IMR-90 (cell line): Measurements from ENCODE around the gene ADAMTS9. TPM values are rescaled to one million over a fixed set of nuclear protein-coding genes. Genes with fewer than 3 reads are reported as not detected.
A peak's percentile ranks its signal among the peaks of the same experiment; 100 is the strongest.

Source experiments
- ATAC-seq: fragments of 200-7000 bp; cut with Tn5 transposase; 2 replicates; pipeline ENCODE4 v1.9.1; 2020; ENCODE audit warnings: low read depth, mild to moderate bottlenecking, moderate library complexity
- BruUV-seq: library from RNA; stranded (reverse); fragments of 400-500 nt; replicated peaks from 2 replicates; lab custom pipeline; 2021; lab: Mats Ljungman, UMichigan
- CTCF ChIA-PET: fragments of 300-600 bp; formaldehyde crosslinking; extraction: SDS; loops from one replicate; lab custom pipeline; 2021; ENCODE audit warnings: antibody characterized with exemption; lab: Yijun Ruan, JAX
- POLR2A ChIA-PET: fragments of 300-600 bp; sonication (Branson Sonifier 250); formaldehyde crosslinking; loops from one replicate; lab custom pipeline; 2022; ENCODE audit warnings: antibody characterized with exemption; ENCODE audit not compliant: unreplicated experiment; lab: Charles Lee
- DNase-seq: peaks from one replicate; pipeline ENCODE4 v3.0.0; 2013
- H2AFZ ChIP-seq: replicated peaks from 2 replicates; pipeline ENCODE3; 2013; ENCODE audit warnings: low read length, mild to moderate bottlenecking; ENCODE audit not compliant: poor library complexity
- H2AK5ac ChIP-seq: 2 replicates; pipeline ENCODE4 v1.6.1; 2013; ENCODE audit warnings: low read depth, low read length, inconsistent platforms
- H2AK9ac ChIP-seq: replicated peaks from 2 replicates; pipeline ENCODE3; 2013; ENCODE audit warnings: mild to moderate bottlenecking, low read depth, low read length, moderate library complexity; ENCODE audit not compliant: poor library complexity
- H2BK120ac ChIP-seq: 2 replicates; pipeline ENCODE4 v1.6.1; 2013; ENCODE audit warnings: low read depth, low read length, inconsistent platforms
- H2BK15ac ChIP-seq: 3 replicates; pipeline ENCODE4 v1.6.1; 2013; ENCODE audit warnings: low read depth, low read length, inconsistent platforms
- H2BK20ac ChIP-seq: 2 replicates; pipeline ENCODE4 v1.6.1; 2013; ENCODE audit warnings: low read depth, mild to moderate bottlenecking, inconsistent platforms, low read length, moderate library complexity
- H2BK5ac ChIP-seq: 2 replicates; pipeline ENCODE4 v1.6.1; 2013; ENCODE audit warnings: mild to moderate bottlenecking, low read depth, low read length, inconsistent platforms; ENCODE audit not compliant: poor library complexity, severe bottlenecking
- H3K14ac ChIP-seq: replicated peaks from 2 replicates; pipeline ENCODE4 v1.6.1; 2013; ENCODE audit warnings: low read depth, low read length, inconsistent platforms
- H3K18ac ChIP-seq: 2 replicates; pipeline ENCODE4 v1.6.1; 2013; ENCODE audit warnings: low read depth, low read length, control low read depth
- H3K23ac ChIP-seq: 2 replicates; pipeline ENCODE4 v1.6.1; 2013; ENCODE audit warnings: low read depth, low read length, inconsistent platforms
- H3K27ac ChIP-seq: 2 replicates; pipeline ENCODE4 v1.5.1; 2013; ENCODE audit warnings: mild to moderate bottlenecking, control low read depth, low read length; ENCODE audit not compliant: insufficient read depth
- H3K27me3 ChIP-seq: 2 replicates; pipeline ENCODE4 v1.6.1; 2013; ENCODE audit warnings: low read length; ENCODE audit not compliant: control insufficient read depth, insufficient read depth
- H3K36me3 ChIP-seq: 2 replicates; pipeline ENCODE4 v1.6.1; 2013; ENCODE audit warnings: low read length, mixed read lengths; ENCODE audit not compliant: control insufficient read depth, insufficient read depth
- H3K4ac ChIP-seq: 2 replicates; pipeline ENCODE4 v1.6.1; 2013; ENCODE audit warnings: low read depth, low read length, inconsistent platforms
- H3K4me1 ChIP-seq: 2 replicates; pipeline ENCODE4 v1.6.1; 2013; ENCODE audit warnings: low read length, mixed read lengths; ENCODE audit not compliant: control insufficient read depth, insufficient read depth
- H3K4me2 ChIP-seq: 2 replicates; pipeline ENCODE4 v1.6.1; 2013; ENCODE audit warnings: low read depth, mild to moderate bottlenecking, control low read depth, low read length, moderate library complexity
- H3K4me3 ChIP-seq: 2 replicates; pipeline ENCODE4 v1.5.1; 2013; ENCODE audit warnings: low read depth, mild to moderate bottlenecking, control low read depth, low read length, moderate library complexity; ENCODE audit not compliant: insufficient read depth
- H3K56ac ChIP-seq: 2 replicates; pipeline ENCODE4 v1.6.1; 2013; ENCODE audit warnings: low read length, inconsistent platforms; ENCODE audit not compliant: insufficient read depth; ENCODE audit errors: extremely low read depth
- H3K79me1 ChIP-seq, 2 experiments: 2 replicates each; pipeline ENCODE4 v1.6.1; 2013; ENCODE audit warnings: low read length in 2 of 2, inconsistent platforms in 1 of 2, low read depth in 1 of 2
- H3K9ac ChIP-seq: 2 replicates; pipeline ENCODE4 v1.6.1; 2013; ENCODE audit warnings: low read depth, low read length, control low read depth
- H3K9me1 ChIP-seq: 2 replicates; pipeline ENCODE4 v1.6.1; 2013; ENCODE audit warnings: low read length, inconsistent platforms; ENCODE audit not compliant: insufficient read depth
- H3K9me3 ChIP-seq: 2 replicates; pipeline ENCODE4 v1.6.1; 2013; ENCODE audit warnings: low read length; ENCODE audit not compliant: control insufficient read depth, insufficient read depth
- H4K20me1 ChIP-seq: 2 replicates; pipeline ENCODE4 v1.6.1; 2013; ENCODE audit warnings: low read length, inconsistent platforms; ENCODE audit not compliant: insufficient read depth
- H4K5ac ChIP-seq: 2 replicates; pipeline ENCODE4 v1.6.1; 2013; ENCODE audit warnings: mild to moderate bottlenecking, low read depth, low read length, control low read depth
- H4K8ac ChIP-seq, 2 experiments: 2 replicates each; pipeline ENCODE4 v1.6.1; 2013; ENCODE audit warnings: low read depth in 2 of 2, low read length in 2 of 2, control low read depth in 1 of 2, inconsistent platforms in 1 of 2
- H4K91ac ChIP-seq: 2 replicates; pipeline ENCODE4 v1.6.1; 2013; ENCODE audit warnings: low read depth, low read length, inconsistent platforms; ENCODE audit not compliant: insufficient read depth
- CHD1 ChIP-seq: IDR thresholded peaks from 2 replicates; pipeline ENCODE4 v1.6.1; 2012; ENCODE audit warnings: low read depth, low read length, improper control_type of control experiment
- POLR2A ChIP-seq: IDR thresholded peaks from 2 replicates; pipeline ENCODE4 v1.6.1; 2012; ENCODE audit warnings: mild to moderate bottlenecking, low read depth, low read length
- SMC3 ChIP-seq: fragments of 150-350 bp; IDR thresholded peaks from 2 replicates; pipeline ENCODE4 v1.6.1; 2016; ENCODE audit warnings: low read depth, mild to moderate bottlenecking, antibody characterized with exemption, low read length, moderate library complexity
- WGBS, 2 experiments: methylation state at CpG; one replicate each; pipeline versions ENCODE4 v1.1.5 to v1.1.7; 2013; ENCODE audit warnings: missing lambda C conversion rate in 2 of 2; ENCODE audit not compliant: insufficient read length in 1 of 2; ENCODE audit errors: extremely low coverage in 2 of 2; 5-methylcytosine and 5-hydroxymethylcytosine counted together
- dilution Hi-C: fragments of 300-500 bp; cut with HindIII; formaldehyde crosslinking; loops from one replicate; pipeline ENCODE4 v1.14.3; 2018; ENCODE audit warnings: low sequenced_read_pairs; ENCODE audit not compliant: unreplicated experiment
- in situ Hi-C: fragments of 300-500 bp; cut with MboI; formaldehyde crosslinking; loops from 3 replicates; pipeline ENCODE4 v1.14.3; 2019; ENCODE audit warnings: low sequenced_read_pairs, inconsistent platforms, mixed read lengths
- intact Hi-C: fragments of 100-400 bp; cut with micrococcal nuclease; formaldehyde crosslinking; loops from 2 replicates; pipeline ENCODE4 v1.10.0; 2022
- polyA plus RNA-seq, 3 experiments: library from polyadenylated mRNA; depleted of rRNA; stranded (reverse); fragments of >200 nt; gene quantifications; 2 replicates each; pipeline ENCODE4 v1.2.3, GENCODE V29; 2012; ENCODE audit warnings: low replicate concordance in 1 of 3
- total RNA-seq: library from RNA; depleted of rRNA; stranded (reverse); fragments of >200 nt; gene quantifications from 2 replicates; pipeline ENCODE4 v1.2.3, GENCODE V29; 2012

ADAMTS9 gene
- total and polyA plus RNA-seq, 2 of the 4 experiments (the other 2 are of a cell fraction): 0.55 to 1.1 TPM

DNA sequence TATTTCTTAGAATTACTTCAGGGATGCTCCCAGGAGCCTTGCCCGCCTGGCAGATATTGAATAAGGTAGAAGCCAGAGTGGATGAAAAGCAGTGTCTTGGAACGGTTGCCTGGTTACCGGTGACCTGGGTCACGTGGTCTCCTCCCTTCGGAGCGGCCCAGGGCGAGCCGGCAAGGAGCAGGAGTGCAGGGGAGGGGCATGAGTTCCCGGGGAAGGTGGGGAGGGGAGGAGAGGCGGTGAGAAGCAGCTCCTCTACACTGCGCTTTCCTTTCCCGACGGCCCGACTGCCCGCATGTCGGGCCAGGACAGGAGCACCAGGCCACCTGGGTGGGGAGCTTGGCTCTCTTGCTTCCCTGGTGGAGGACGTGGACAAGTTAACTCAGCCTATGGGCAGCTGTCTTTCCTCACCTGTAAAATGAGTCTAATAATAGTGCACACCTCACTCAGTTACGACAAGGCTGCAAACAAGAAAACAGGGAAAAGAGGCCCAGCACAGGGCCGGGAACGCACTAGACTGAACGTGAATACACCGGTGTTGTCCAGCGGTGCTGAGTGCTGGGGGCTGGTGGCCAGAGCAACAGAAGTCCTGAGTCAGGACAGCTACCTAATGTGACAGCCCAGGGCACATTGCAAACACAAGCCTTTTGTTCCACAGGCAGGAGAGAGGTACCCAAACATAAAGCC lies 198.3 kb downstream of the ADAMTS9 start (continued):
- no peak for TF ChIP-seq SMC3

GRCh38 chr3:64488939-64489338 lies 198.9 kb downstream of the ADAMTS9 start:
- in situ Hi-C loops: loop anchor here (10.0 kb wide), 1 partner anchor 224 kb away; no protein-coding TSS in a partner anchor
- dilution Hi-C loops: no loop called here
- H4K5ac ChIP-seq: peak overlapping the region; percentile 30; the same call in 1 of the 2 replicates
- H2BK20ac ChIP-seq: no peak overlapping the region
- H3K23ac ChIP-seq: no peak overlapping the region
- H4K91ac ChIP-seq: peak overlapping the region; percentile 35; the same call in 1 of the 2 replicates
- no CpG with 5 or more reads among the region's 5 CpGs for WGBS, 2 experiments
- no peak overlapping the region for H3K27ac ChIP-seq
- H2AK9ac ChIP-seq: no peak overlapping the region
- no peak overlapping the region for H2BK5ac ChIP-seq
- no peak overlapping the region for H3K4me2 ChIP-seq
- H3K79me1 ChIP-seq: no peaks in the 10 kb centered on the region
- H3K14ac ChIP-seq: 0 out of 2 replicates have a peak overlapping the region, but pooled peaks have one; percentile 13
- H2AFZ ChIP-seq: peak overlapping the region; percentile 26
- DNase-seq (no peak), ATAC-seq (no peak)
- H2AK5ac ChIP-seq: peak overlapping the region; percentile 48; the same call in 1 of the 2 replicates
- H2BK15ac ChIP-seq: no peak overlapping the region
- no peak overlapping the region for H4K8ac ChIP-seq
- H3K9me1 ChIP-seq: peaks cover 14% of the 10 kb centered on the region
- peaks cover 5% of the 10 kb centered on the region; the same call in 1 of the 2 replicates for H3K27me3 ChIP-seq
- intact Hi-C loops: no loop called here
- H3K18ac ChIP-seq: peak overlapping the region; percentile 12; the same call in 1 of the 2 replicates
- ChIA-PET POLR2A (no interaction called here), CTCF (interaction anchor here (0.6 kb wide), 1 partner anchor 24 kb away, joined by 5 read pairs; no protein-coding TSS in a partner anchor)
- no peak overlapping the region for H3K4me3 ChIP-seq
- no peak overlapping the region for H3K56ac ChIP-seq
- no peaks in the 10 kb centered on the region for H3K9me3 ChIP-seq
- no peaks in the 10 kb centered on the region for H4K20me1 ChIP-seq
- no peaks in the 10 kb centered on the region for H3K36me3 ChIP-seq
- no peak for TF ChIP-seq POLR2A
- no peak for TF ChIP-seq CHD1
- peak overlapping the region; percentile 28 for H3K4ac ChIP-seq
- no peak overlapping the region for H3K9ac ChIP-seq
- H2BK120ac ChIP-seq: peak overlapping the region; percentile 16; the same call in 1 of the 2 replicates
- H3K4me1 ChIP-seq: peaks cover 6% of the 10 kb centered on the region; the same call in 1 of the 2 replicates
- no TSS peak for BruUV-seq
